OCI-LY1 (cell line): ENCODE data around the gene SGPP2.

Experiments
- H2AFZ ChIP-seq: fragments of 200-600 bp; sonication (generic), shearing (Covaris generic); 2 replicates; pipeline ENCODE4 v1.6.0; 2014; ENCODE audit warnings: antibody characterized with exemption, mild to moderate bottlenecking, low read length
- H3F3A ChIP-seq: fragments of 200-600 bp; sonication (generic), shearing (Covaris generic); 2 replicates; pipeline ENCODE4 v1.6.0; 2014; ENCODE audit warnings: mild to moderate bottlenecking, antibody characterized with exemption, low read length, moderate library complexity; ENCODE audit not compliant: insufficient read depth
- H3K27ac ChIP-seq: fragments of 200-600 bp; sonication (generic); 2 replicates; pipeline ENCODE4 v1.5.1; 2014; ENCODE audit warnings: low read length, mixed run types, mild to moderate bottlenecking, low read depth; ENCODE audit not compliant: poor library complexity, severe bottlenecking
- H3K27me3 ChIP-seq: fragments of 200-600 bp; sonication (generic); 2 replicates; pipeline ENCODE4 v1.6.0; 2014; ENCODE audit warnings: antibody characterized with exemption, mild to moderate bottlenecking, low read length, moderate library complexity; ENCODE audit not compliant: insufficient read depth
- H3K36me3 ChIP-seq: fragments of 200-600 bp; sonication (generic); 2 replicates; pipeline ENCODE4 v1.6.1; 2014; ENCODE audit warnings: mild to moderate bottlenecking, antibody characterized with exemption, low read length, moderate library complexity, mixed read lengths; ENCODE audit not compliant: insufficient read depth
- H3K4me1 ChIP-seq: fragments of 200-600 bp; sonication (generic); 2 replicates; pipeline ENCODE4 v1.5.1; 2014; ENCODE audit warnings: mild to moderate bottlenecking, low read length, moderate library complexity; ENCODE audit not compliant: insufficient read depth, severe bottlenecking
- H3K4me2 ChIP-seq: fragments of 200-600 bp; sonication (generic), shearing (Covaris generic); 2 replicates; pipeline ENCODE4 v1.6.1; 2014; ENCODE audit warnings: low read length
- H3K4me3 ChIP-seq: fragments of 200-600 bp; sonication (generic); 2 replicates; pipeline ENCODE4 v1.5.1; 2014; ENCODE audit warnings: low read length, low read depth, mild to moderate bottlenecking, mixed read lengths; ENCODE audit not compliant: poor library complexity, severe bottlenecking
- H3K79me2 ChIP-seq: fragments of 200-600 bp; shearing (Covaris generic); 2 replicates; pipeline ENCODE4 v1.6.1; 2016; ENCODE audit warnings: mixed run types, low read length, mixed read lengths; ENCODE audit not compliant: insufficient read depth
- H3K9ac ChIP-seq: fragments of 200-600 bp; sonication (generic), shearing (Covaris generic); 2 replicates; pipeline ENCODE4 v1.6.1; 2014; ENCODE audit warnings: mild to moderate bottlenecking, low read length, mixed read lengths
- H3K9me2 ChIP-seq: fragments of 200-600 bp; sonication (generic), shearing (Covaris generic); 2 replicates; pipeline ENCODE4 v1.6.1; 2014; ENCODE audit warnings: low read depth, mild to moderate bottlenecking, low read length, mixed read lengths
- H3K9me3 ChIP-seq: fragments of 200-600 bp; shearing (Covaris generic); 2 replicates; pipeline ENCODE4 v1.6.1; 2014; ENCODE audit warnings: low read length, mixed read lengths
- H4K20me1 ChIP-seq: fragments of 200-600 bp; sonication (generic), shearing (Covaris generic); 2 replicates; pipeline ENCODE4 v1.6.0; 2016; ENCODE audit warnings: mild to moderate bottlenecking, low read length; ENCODE audit not compliant: insufficient read depth
- EZH2 ChIP-seq: fragments of 200-600 bp; sonication (generic), shearing (Covaris generic); IDR thresholded peaks from 2 replicates; pipeline ENCODE4 v1.8.0; 2017; ENCODE audit warnings: borderline replicate concordance, mixed run types, mild to moderate bottlenecking, antibody characterized with exemption, low read length, moderate library complexity, mixed read lengths
- TF ChIP-seq, protein P1 (sequence below): fragments of 200-600 bp; sonication (generic), shearing (Covaris generic); IDR thresholded peaks from 2 replicates; pipeline ENCODE4 v1.5.1; 2017; ENCODE audit warnings: mild to moderate bottlenecking, antibody characterized with exemption, low read length, moderate library complexity, mixed read lengths

Gene SGPP2

DNA sequence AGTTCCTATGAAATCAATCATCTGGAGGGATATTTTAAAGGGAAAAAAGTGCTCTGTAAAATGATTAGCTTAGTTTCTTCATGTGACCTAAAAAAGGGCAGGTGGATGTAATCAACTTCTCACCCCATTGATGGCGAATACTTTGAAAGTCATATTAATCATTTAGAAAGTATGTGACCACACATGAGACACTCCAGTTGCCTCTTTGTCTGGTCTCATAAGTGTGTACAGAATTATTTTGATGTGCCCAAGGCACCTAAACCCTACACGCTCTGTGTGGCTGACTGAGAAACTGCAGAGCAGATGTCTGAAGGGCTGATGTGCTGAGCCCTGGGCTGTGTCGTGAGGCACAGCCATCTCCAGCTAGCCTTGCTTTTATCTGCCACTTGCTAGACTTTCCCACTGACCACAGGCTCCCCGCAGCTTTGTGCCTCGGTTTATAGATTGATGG, 26.9 kb downstream of the SGPP2 start:
- H3K79me2 ChIP-seq: no peaks in the 10 kb centered on the region
- TF ChIP-seq, protein P1, sequence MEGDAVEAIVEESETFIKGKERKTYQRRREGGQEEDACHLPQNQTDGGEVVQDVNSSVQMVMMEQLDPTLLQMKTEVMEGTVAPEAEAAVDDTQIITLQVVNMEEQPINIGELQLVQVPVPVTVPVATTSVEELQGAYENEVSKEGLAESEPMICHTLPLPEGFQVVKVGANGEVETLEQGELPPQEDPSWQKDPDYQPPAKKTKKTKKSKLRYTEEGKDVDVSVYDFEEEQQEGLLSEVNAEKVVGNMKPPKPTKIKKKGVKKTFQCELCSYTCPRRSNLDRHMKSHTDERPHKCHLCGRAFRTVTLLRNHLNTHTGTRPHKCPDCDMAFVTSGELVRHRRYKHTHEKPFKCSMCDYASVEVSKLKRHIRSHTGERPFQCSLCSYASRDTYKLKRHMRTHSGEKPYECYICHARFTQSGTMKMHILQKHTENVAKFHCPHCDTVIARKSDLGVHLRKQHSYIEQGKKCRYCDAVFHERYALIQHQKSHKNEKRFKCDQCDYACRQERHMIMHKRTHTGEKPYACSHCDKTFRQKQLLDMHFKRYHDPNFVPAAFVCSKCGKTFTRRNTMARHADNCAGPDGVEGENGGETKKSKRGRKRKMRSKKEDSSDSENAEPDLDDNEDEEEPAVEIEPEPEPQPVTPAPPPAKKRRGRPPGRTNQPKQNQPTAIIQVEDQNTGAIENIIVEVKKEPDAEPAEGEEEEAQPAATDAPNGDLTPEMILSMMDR: no peak
- no peak for TF ChIP-seq EZH2
- no peaks in the 10 kb centered on the region for H3K9me2 ChIP-seq

DNA sequence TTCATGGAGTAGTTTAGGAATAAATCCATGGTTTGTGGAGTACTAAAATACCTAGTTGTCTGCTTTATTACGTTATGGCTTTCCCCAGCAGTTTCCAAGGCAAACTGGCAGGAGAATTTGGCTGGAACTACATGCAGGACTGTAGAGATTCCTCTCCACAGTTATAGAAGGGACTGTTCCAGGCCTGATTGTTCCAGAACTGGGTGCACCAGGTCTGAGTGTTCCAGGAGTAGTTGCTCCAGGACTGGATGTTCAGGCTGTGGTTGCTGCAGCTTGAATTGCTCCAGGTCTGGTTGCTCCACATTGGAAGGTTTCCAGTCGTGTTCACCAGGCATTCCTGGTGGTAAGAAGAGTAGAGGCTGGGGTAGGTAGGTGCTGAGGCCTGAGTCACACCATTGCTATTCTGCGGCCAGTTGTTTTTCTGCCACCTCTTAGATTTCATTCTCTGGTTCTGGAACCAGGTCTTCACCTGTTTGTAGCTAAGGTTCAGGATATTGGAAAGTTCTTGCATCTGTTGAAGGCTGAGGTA, 28.1 kb downstream of the SGPP2 start:
- H3K36me3 ChIP-seq: no peaks in the 10 kb centered on the region
- no peaks in the 10 kb centered on the region for H3K9me3 ChIP-seq
- H3K4me2 ChIP-seq: no peak overlapping the region
- no peaks in the 10 kb centered on the region for H3K27me3 ChIP-seq
- H3K27ac ChIP-seq: no peak overlapping the region
- no peak overlapping the region for H3K4me3 ChIP-seq
- no peak overlapping the region for H3K9ac ChIP-seq
- H3K4me1 ChIP-seq: no peaks in the 10 kb centered on the region
- no peaks in the 10 kb centered on the region for H4K20me1 ChIP-seq
- no peaks in the 10 kb centered on the region for H3K79me2 ChIP-seq
- no peak for TF ChIP-seq EZH2
- TF ChIP-seq, protein P1: no peak
- H3K9me2 ChIP-seq: no peaks in the 10 kb centered on the region
- H2AFZ ChIP-seq: no peak overlapping the region
- no peaks in the 10 kb centered on the region for H3F3A ChIP-seq

More for the DNA sequence above, 26.9 kb downstream of the SGPP2 start:
- H3K36me3 ChIP-seq: no peaks in the 10 kb centered on the region
- H3F3A ChIP-seq: no peaks in the 10 kb centered on the region
- H3K27me3 ChIP-seq: no peaks in the 10 kb centered on the region
- H3K4me3 ChIP-seq: no peak overlapping the region
- no peaks in the 10 kb centered on the region for H3K9me3 ChIP-seq
- no peak overlapping the region for H3K4me2 ChIP-seq
- H3K9ac ChIP-seq: no peak overlapping the region
- no peak overlapping the region for H3K27ac ChIP-seq
- no peak overlapping the region for H2AFZ ChIP-seq
- no peaks in the 10 kb centered on the region for H4K20me1 ChIP-seq
- no peaks in the 10 kb centered on the region for H3K4me1 ChIP-seq

DNA sequence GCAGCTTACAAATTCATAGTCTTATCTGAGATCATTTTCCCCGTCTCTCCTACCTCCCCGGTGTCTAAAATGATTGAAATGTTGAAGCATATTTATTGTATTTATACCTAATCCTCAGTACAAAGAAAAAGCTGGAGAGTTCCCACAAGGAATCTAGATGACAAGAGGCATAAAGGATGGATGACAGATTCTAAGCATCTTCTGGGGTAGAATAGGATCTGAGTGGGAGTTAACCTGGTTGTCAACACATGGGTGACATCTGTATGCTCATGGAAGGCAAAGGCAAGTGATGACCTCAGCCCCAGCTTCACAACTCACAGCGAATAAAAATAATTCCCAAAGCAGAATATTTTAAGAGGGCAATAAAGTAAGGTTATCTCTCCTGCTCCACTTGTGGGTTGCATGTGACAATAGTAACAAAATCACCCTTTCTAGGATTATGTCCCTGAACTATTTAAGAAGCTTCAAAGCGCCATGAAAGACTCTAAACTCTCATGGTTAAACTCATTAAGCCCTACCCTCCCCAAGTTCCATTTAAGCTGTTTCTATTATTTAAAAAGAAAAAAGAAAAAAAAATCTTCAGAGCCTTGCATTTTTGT, 32.2 kb downstream of the SGPP2 start:
- H2AFZ ChIP-seq: no peak overlapping the region
- H4K20me1 ChIP-seq: no peaks in the 10 kb centered on the region

More for the DNA sequence above, 32.2 kb downstream of the SGPP2 start:
- Histone ChIP-seq H3K36me3 (no peaks in the 10 kb centered on the region), H3K9me2 (no peaks in the 10 kb centered on the region), H3K27me3 (no peaks in the 10 kb centered on the region), H3F3A (no peaks in the 10 kb centered on the region), H3K4me3 (no peak overlapping the region), H3K79me2 (no peaks in the 10 kb centered on the region), H3K9me3 (no peaks in the 10 kb centered on the region), H3K27ac (no peak overlapping the region), H3K4me1 (no peaks in the 10 kb centered on the region), H3K9ac (no peak overlapping the region), H3K4me2 (no peak overlapping the region)
- TF ChIP-seq, protein P1: no peak
